Lung (tissue), 12 donors: ENCODE measurements around the gene ZNF519. TPM values are rescaled to one million over a fixed set of nuclear protein-coding genes. Genes with fewer than 3 reads are reported as not detected.

Source experiments
- ATAC-seq: fragments of 200-7000 bp; cut with Tn5 transposase; one replicate; pipeline ENCODE4 v1.9.1; 2020; ENCODE audit warnings: moderate number of reproducible peaks; ENCODE audit not compliant: insufficient read depth, low FRiP score
- DNase-seq, 3 donors: peaks; one replicate each; pipeline ENCODE4 v3.0.0-alpha.2; 2013 to 2017
- H3K27ac ChIP-seq, 2 donors: one replicate each; pipeline ENCODE4 v1.5.1; 2013; ENCODE audit warnings: mild to moderate bottlenecking in 2 of 2, moderate library complexity in 2 of 2, control low read depth in 1 of 2, inconsistent platforms in 1 of 2, low read depth in 1 of 2, low read length in 1 of 2
- H3K27me3 ChIP-seq, 3 donors: one replicate each; pipeline ENCODE4 v1.5.1; 2013; ENCODE audit warnings: low read length in 2 of 3; ENCODE audit not compliant: control insufficient read depth in 3 of 3, insufficient read depth in 3 of 3
- H3K36me3 ChIP-seq, 4 donors: one replicate each; pipeline ENCODE4 v1.5.1; 2013; ENCODE audit warnings: low read length in 4 of 4, mild to moderate bottlenecking in 1 of 4, moderate library complexity in 1 of 4; ENCODE audit not compliant: control insufficient read depth in 4 of 4, insufficient read depth in 4 of 4
- H3K4me1 ChIP-seq, 5 donors: one replicate each; pipeline ENCODE4 v1.5.1; 2013; ENCODE audit warnings: low read length in 5 of 5, mild to moderate bottlenecking in 2 of 5, moderate library complexity in 1 of 5; ENCODE audit not compliant: control insufficient read depth in 5 of 5, insufficient read depth in 5 of 5
- H3K4me3 ChIP-seq: one replicate; pipeline ENCODE4 v1.5.1; 2013; ENCODE audit warnings: mild to moderate bottlenecking, control low read depth, moderate library complexity
- H3K9ac ChIP-seq, 2 donors: one replicate each; pipeline ENCODE4 v1.5.1; 2013; ENCODE audit warnings: low read length in 2 of 2, control low read depth in 1 of 2; ENCODE audit not compliant: insufficient read depth in 1 of 2
- H3K9me3 ChIP-seq, 4 donors: one replicate each; pipeline ENCODE4 v1.5.1; 2013; ENCODE audit warnings: low read length in 3 of 4, mild to moderate bottlenecking in 1 of 4, moderate library complexity in 1 of 4; ENCODE audit not compliant: control insufficient read depth in 4 of 4, insufficient read depth in 3 of 4
- WGBS, 2 donors: extraction: QIAGEN DNeasy Blood & Tissue Kit; methylation state at CpG; one replicate each; pipeline ENCODE4 v1.1.7; 2013; 5-methylcytosine and 5-hydroxymethylcytosine counted together
- polyA plus RNA-seq, 2 donors: library from polyadenylated mRNA; stranded (reverse); fragments of 200-250 nt; gene quantifications; one replicate each; pipeline ENCODE4 v1.2.1, GENCODE V29; 2013
- total RNA-seq, 2 donors: library from RNA; depleted of rRNA in 1 of 2; stranded (reverse); fragments of >200 nt in 1 of 2; gene quantifications; one replicate each; pipeline ENCODE4 v1.2.1, GENCODE V29; 2014 to 2021
- TF ChIP-seq, protein P1 (sequence below): IDR thresholded peaks from 2 replicates; pipeline ENCODE4 v1.5.1; 2012; ENCODE audit warnings: mild to moderate bottlenecking; ENCODE audit errors: control extremely low read depth, extremely low read depth
- donor health status: control.
- donor health status: control.
- donor health status: Bipolar disorder and iron deficiency.
- donor health status: healthy.
- donor health status: DM: yes; HTN: yes; CAD: no.

ZNF519 gene
- total and polyA plus RNA-seq, 4 donors: 0.70 to 17.2 (median 3.2) TPM

DNA sequence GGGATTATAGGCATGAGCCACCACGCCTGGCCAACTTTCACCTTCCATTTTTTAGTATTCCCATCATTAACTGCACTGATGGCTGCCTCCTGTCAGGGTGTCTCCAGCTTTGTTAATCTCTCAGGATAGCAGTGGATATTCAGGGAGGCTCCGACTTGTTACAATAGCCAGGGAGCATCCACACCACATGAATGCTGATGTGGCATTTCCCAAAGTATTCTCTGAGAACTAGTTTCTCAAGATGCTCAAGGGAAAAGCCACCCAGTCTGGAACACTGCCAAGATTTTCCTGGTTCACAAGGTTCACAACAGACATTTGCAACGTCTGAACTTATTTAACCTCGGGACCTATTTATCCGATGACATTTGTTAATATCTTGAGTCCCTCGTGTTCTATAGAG, 33.8 kb downstream of the ZNF519 start:
- ATAC-seq: no peak
- DNase-seq: peak in 1 of 3 donors; percentile 4
- no peaks in the 10 kb centered on the region for H3K4me1 ChIP-seq
- WGBS, 2 donors: 86 to 88% methylated on average over 6 of the region's 6 CpGs
- H3K9ac ChIP-seq: no peak overlapping the region
- H3K36me3 ChIP-seq: peaks cover 0 to 5% (median 0%) of the 10 kb centered on the region in 4 donors
- TF ChIP-seq, protein P1, sequence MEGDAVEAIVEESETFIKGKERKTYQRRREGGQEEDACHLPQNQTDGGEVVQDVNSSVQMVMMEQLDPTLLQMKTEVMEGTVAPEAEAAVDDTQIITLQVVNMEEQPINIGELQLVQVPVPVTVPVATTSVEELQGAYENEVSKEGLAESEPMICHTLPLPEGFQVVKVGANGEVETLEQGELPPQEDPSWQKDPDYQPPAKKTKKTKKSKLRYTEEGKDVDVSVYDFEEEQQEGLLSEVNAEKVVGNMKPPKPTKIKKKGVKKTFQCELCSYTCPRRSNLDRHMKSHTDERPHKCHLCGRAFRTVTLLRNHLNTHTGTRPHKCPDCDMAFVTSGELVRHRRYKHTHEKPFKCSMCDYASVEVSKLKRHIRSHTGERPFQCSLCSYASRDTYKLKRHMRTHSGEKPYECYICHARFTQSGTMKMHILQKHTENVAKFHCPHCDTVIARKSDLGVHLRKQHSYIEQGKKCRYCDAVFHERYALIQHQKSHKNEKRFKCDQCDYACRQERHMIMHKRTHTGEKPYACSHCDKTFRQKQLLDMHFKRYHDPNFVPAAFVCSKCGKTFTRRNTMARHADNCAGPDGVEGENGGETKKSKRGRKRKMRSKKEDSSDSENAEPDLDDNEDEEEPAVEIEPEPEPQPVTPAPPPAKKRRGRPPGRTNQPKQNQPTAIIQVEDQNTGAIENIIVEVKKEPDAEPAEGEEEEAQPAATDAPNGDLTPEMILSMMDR: no peak
- H3K27ac ChIP-seq: no peak overlapping the region
- H3K9me3 ChIP-seq: peaks cover 0 to 6% (median 0%) of the 10 kb centered on the region in 4 donors
- H3K27me3 ChIP-seq: no peaks in the 10 kb centered on the region
- H3K4me3 ChIP-seq: no peak overlapping the region

DNA sequence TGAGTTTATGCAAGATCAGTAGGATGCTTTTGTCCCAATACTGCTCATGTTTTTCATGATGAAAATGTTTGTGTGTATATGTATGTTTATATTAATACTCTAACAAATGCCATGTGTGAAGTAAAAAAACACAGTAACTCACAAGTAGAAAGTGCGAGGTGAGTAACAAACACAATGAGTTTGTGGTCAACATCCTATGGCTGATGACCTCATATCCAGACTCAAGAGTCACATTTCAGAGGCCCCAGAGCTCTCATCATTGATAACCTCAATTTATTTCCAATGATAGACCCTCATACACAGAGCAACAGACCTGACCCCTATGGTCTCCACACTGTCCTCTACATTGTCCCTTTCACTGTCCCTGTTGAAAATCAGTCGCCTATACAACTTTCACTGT, 34.5 kb downstream of the ZNF519 start:
- no peak for ATAC-seq

DNA sequence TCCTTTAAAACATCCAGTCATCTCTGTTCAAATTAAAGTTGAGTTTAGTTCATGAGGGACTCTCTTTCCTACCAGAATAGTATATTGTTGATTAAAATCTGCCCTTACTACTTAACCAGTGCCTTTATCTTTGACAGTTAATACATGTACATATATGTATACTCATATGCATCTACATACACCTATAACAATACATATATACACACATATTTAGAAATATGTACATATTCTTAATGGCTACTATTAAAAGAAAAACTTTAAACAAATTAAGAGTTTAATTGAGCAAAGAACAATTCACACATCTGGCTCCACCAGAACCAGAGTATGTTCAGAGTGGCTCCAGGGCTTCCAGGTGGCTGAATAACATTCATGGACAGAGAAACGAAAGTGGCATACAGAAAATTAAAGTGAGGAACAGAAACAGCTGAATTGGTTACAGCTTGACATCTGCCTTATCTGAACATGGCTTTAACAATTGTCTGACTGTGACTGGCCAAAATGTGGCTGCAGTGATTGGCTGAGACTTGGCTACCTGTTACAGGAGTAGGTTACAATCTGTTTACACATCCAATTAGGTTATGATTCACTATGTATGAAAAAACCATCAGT, 38.8 kb downstream of the ZNF519 start:
- no peak overlapping the region for H3K27ac ChIP-seq
- DNase-seq: no peak
- no peak overlapping the region for H3K4me3 ChIP-seq
- H3K27me3 ChIP-seq: no peaks in the 10 kb centered on the region
- TF ChIP-seq, protein P1: no peak
- no peak for ATAC-seq
- H3K4me1 ChIP-seq: no peaks in the 10 kb centered on the region
- 71 to 83% methylated on average over 1 of the region's 1 CpG for WGBS, 2 donors
- no peak overlapping the region for H3K9ac ChIP-seq
- no peaks in the 10 kb centered on the region for H3K36me3 ChIP-seq
- H3K9me3 ChIP-seq: no peaks in the 10 kb centered on the region

More for the DNA sequence above, 34.5 kb downstream of the ZNF519 start:
- 94 to 96% methylated on average over 2 of the region's 2 CpGs for WGBS, 2 donors
- no peak for DNase-seq
- Histone ChIP-seq H3K9me3 (peaks cover 0 to 6% (median 0%) of the 10 kb centered on the region in 4 donors), H3K9ac (no peak overlapping the region), H3K27ac (no peak overlapping the region), H3K36me3 (peaks cover 0 to 5% (median 0%) of the 10 kb centered on the region in 4 donors), H3K4me3 (no peak overlapping the region), H3K4me1 (no peaks in the 10 kb centered on the region), H3K27me3 (no peaks in the 10 kb centered on the region)
- TF ChIP-seq, protein P1: no peak
